Subcutaneous adipose tissue (tissue), 4 donors: ENCODE measurements around the gene GRM7. TPM values are rescaled to one million over a fixed set of nuclear protein-coding genes. Genes with fewer than 3 reads are reported as not detected.

Experiments
- CTCF ChIP-seq: fragments of 450-650 bp; IDR thresholded peaks from one replicate; pipeline ENCODE4 v1.5.1; 2016; ENCODE audit warnings: low read depth, mild to moderate bottlenecking, control low read depth, antibody characterized with exemption, moderate library complexity
- total RNA-seq, 4 donors: library from RNA; depleted of rRNA; stranded (reverse); fragments of >200 nt; gene quantifications; one replicate each; pipeline ENCODE4 v1.1.0, GENCODE V29; 2016

GRM7 gene
- total RNA-seq, 4 donors from 2014 or later, result 0.16 to 1.2 (median 0.90) TPM

- TF ChIP-seq CTCF, result no peak
Observed at GRCh38 chr3:7683426-7683825, 822.5 kb downstream of the GRM7 start.

- TF ChIP-seq CTCF, result no peak
Observed at GRCh38 chr3:7684182-7684715, 823.3 kb downstream of the GRM7 start.

- no peak for TF ChIP-seq CTCF
Observed at GRCh38 chr3:7687428-7688147, 826.7 kb downstream of the GRM7 start.

GRCh38 chr3:7692866-7693265 lies 832.0 kb downstream of the GRM7 start:
- TF ChIP-seq CTCF, result no peak

- TF ChIP-seq CTCF, result no peak
Observed at GRCh38 chr3:7693976-7694375, 833.1 kb downstream of the GRM7 start.

GRCh38 chr3:7695049-7695448 lies 834.1 kb downstream of the GRM7 start:
- no peak for TF ChIP-seq CTCF

- TF ChIP-seq CTCF, result no peak
Observed at GRCh38 chr3:7696320-7696719, 835.4 kb downstream of the GRM7 start.
